H9 (cell line): ENCODE results near the gene VWA1. TPM values are rescaled to one million over a fixed set of nuclear protein-coding genes. Genes with fewer than 3 reads are reported as not detected.

Source experiments
- DNase-seq: peaks from one replicate; pipeline ENCODE4 v3.0.0-alpha.2; 2017
- H2AFZ ChIP-seq: one replicate; pipeline ENCODE4 v1.6.1; 2013; ENCODE audit warnings: mild to moderate bottlenecking, low read length, control low read depth, moderate library complexity
- H2AK5ac ChIP-seq: 2 replicates; pipeline ENCODE4 v1.6.1; 2013; ENCODE audit warnings: low read length, control low read depth, mixed read lengths; ENCODE audit not compliant: insufficient read length
- H2BK120ac ChIP-seq: one replicate; pipeline ENCODE4 v1.6.1; 2013; ENCODE audit warnings: low read depth, mild to moderate bottlenecking, low read length, control low read depth, inconsistent platforms; ENCODE audit not compliant: poor library complexity, severe bottlenecking
- H2BK12ac ChIP-seq: 2 replicates; pipeline ENCODE4 v1.6.1; 2013; ENCODE audit warnings: low read length, control low read depth, mixed read lengths, low read depth; ENCODE audit not compliant: insufficient read length
- H2BK15ac ChIP-seq: 2 replicates; pipeline ENCODE4 v1.6.1; 2013; ENCODE audit warnings: low read depth, low read length, control low read depth
- H2BK20ac ChIP-seq: one replicate; pipeline ENCODE4 v1.6.1; 2013; ENCODE audit warnings: low read depth, mild to moderate bottlenecking, low read length, control low read depth, inconsistent platforms; ENCODE audit not compliant: poor library complexity, severe bottlenecking
- H2BK5ac ChIP-seq: 2 replicates; pipeline ENCODE4 v1.6.1; 2013; ENCODE audit warnings: low read length, control low read depth, mixed read lengths; ENCODE audit not compliant: insufficient read length
- H3K14ac ChIP-seq: 2 replicates; pipeline ENCODE4 v1.6.1; 2013; ENCODE audit warnings: low read length, control low read depth; ENCODE audit not compliant: insufficient read depth
- H3K18ac ChIP-seq: 2 replicates; pipeline ENCODE4 v1.6.1; 2013; ENCODE audit warnings: low read depth, mild to moderate bottlenecking, mixed read lengths, low read length, control low read depth; ENCODE audit not compliant: insufficient read length
- H3K23ac ChIP-seq: 2 replicates; pipeline ENCODE4 v1.6.1; 2013; ENCODE audit warnings: low read length, control low read depth, mixed read lengths, low read depth; ENCODE audit not compliant: insufficient read length
- H3K23me2 ChIP-seq: 2 replicates; pipeline ENCODE4 v1.6.1; 2013; ENCODE audit warnings: low read depth, mild to moderate bottlenecking, mixed read lengths, low read length, control low read depth; ENCODE audit not compliant: insufficient read length, poor library complexity, severe bottlenecking
- H3K27ac ChIP-seq: 2 replicates; pipeline ENCODE4 v1.5.1; 2013; ENCODE audit warnings: low read length, control low read depth, mixed read lengths, low read depth; ENCODE audit not compliant: insufficient read length
- H3K27me3 ChIP-seq: 2 replicates; pipeline ENCODE4 v1.6.1; 2013; ENCODE audit warnings: low read length, control low read depth, inconsistent platforms; ENCODE audit not compliant: insufficient read depth
- H3K4ac ChIP-seq: 2 replicates; pipeline ENCODE4 v1.6.1; 2013; ENCODE audit warnings: low read depth, mild to moderate bottlenecking, control low read depth, inconsistent platforms, low read length, moderate library complexity
- H3K4me1 ChIP-seq: 2 replicates; pipeline ENCODE4 v1.6.1; 2013; ENCODE audit warnings: low read length, control low read depth, inconsistent platforms; ENCODE audit not compliant: insufficient read depth
- H3K4me2 ChIP-seq: 2 replicates; pipeline ENCODE4 v1.6.1; 2013; ENCODE audit warnings: low read length, control low read depth, mixed read lengths; ENCODE audit not compliant: insufficient read length, insufficient read depth
- H3K56ac ChIP-seq: 2 replicates; pipeline ENCODE4 v1.6.1; 2013; ENCODE audit warnings: low read depth, mild to moderate bottlenecking, mixed read lengths, low read length, control low read depth; ENCODE audit not compliant: insufficient read length
- H3K79me1 ChIP-seq: 2 replicates; pipeline ENCODE4 v1.6.1; 2013; ENCODE audit warnings: low read depth, mild to moderate bottlenecking, moderate library complexity, low read length, control low read depth, inconsistent platforms; ENCODE audit not compliant: insufficient read depth, poor library complexity, severe bottlenecking
- H3K79me2 ChIP-seq: 2 replicates; pipeline ENCODE4 v1.6.1; 2013; ENCODE audit warnings: low read length, control low read depth, inconsistent platforms; ENCODE audit not compliant: insufficient read depth
- H3K9ac ChIP-seq: 2 replicates; pipeline ENCODE4 v1.6.1; 2013; ENCODE audit warnings: low read length, control low read depth, mixed read lengths; ENCODE audit not compliant: insufficient read length; ENCODE audit errors: extremely low read depth
- H3K9me3 ChIP-seq: one replicate; pipeline ENCODE4 v1.6.1; 2013; ENCODE audit warnings: low read depth, low read length, inconsistent platforms; ENCODE audit not compliant: control insufficient read depth
- H3T11ph ChIP-seq: one replicate; pipeline ENCODE4 v1.6.1; 2013; ENCODE audit warnings: mild to moderate bottlenecking, low read length, control low read depth, inconsistent platforms
- H4K20me1 ChIP-seq: one replicate; pipeline ENCODE4 v1.6.1; 2013; ENCODE audit not compliant: control insufficient read depth, insufficient read length, insufficient read depth
- H4K5ac ChIP-seq: 2 replicates; pipeline ENCODE4 v1.6.1; 2013; ENCODE audit warnings: low read depth, mild to moderate bottlenecking, mixed read lengths, low read length, control low read depth; ENCODE audit not compliant: insufficient read length
- H4K8ac ChIP-seq: replicated peaks from 2 replicates; pipeline ENCODE4 v1.6.1; 2013; ENCODE audit warnings: low read length, control low read depth, mixed read lengths, low read depth; ENCODE audit not compliant: insufficient read length
- H4K91ac ChIP-seq: 2 replicates; pipeline ENCODE4 v1.6.1; 2013; ENCODE audit warnings: low read depth, mild to moderate bottlenecking, moderate library complexity, mixed read lengths, low read length, control low read depth; ENCODE audit not compliant: insufficient read length
- H3K27ac Mint-ChIP-seq, 3 experiments: 2 replicates in 2 of 3; 3 replicates in 1 of 3; pipeline ENCODE4 v1.8.0; 2020 to 2021; ENCODE audit warnings: mixed read lengths in 3 of 3, mild to moderate bottlenecking in 1 of 3, moderate library complexity in 1 of 3
- H3K27me3 Mint-ChIP-seq: 2 replicates; pipeline ENCODE4 v1.8.0; 2021; ENCODE audit warnings: low read depth, mild to moderate bottlenecking, moderate library complexity, mixed read lengths
- H3K36me3 Mint-ChIP-seq, 3 experiments: 2 replicates in 2 of 3; 3 replicates in 1 of 3; pipeline ENCODE4 v1.8.0; 2020 to 2021; ENCODE audit warnings: low read depth in 3 of 3, mixed read lengths in 3 of 3; ENCODE audit not compliant: insufficient read depth in 1 of 3
- H3K4me1 Mint-ChIP-seq, 2 experiments: 2 replicates each; pipeline ENCODE4 v1.8.0; 2020; ENCODE audit warnings: mixed read lengths in 2 of 2
- H3K4me3 Mint-ChIP-seq, 2 experiments: 2 replicates in 1 of 2; 3 replicates in 1 of 2; pipeline ENCODE4 v1.8.0; 2020 to 2021; ENCODE audit warnings: mild to moderate bottlenecking in 2 of 2, mixed read lengths in 2 of 2, moderate library complexity in 1 of 2
- H3K9me3 Mint-ChIP-seq, 2 experiments: 2 replicates in 1 of 2; 3 replicates in 1 of 2; pipeline ENCODE4 v1.8.0; 2020; ENCODE audit warnings: mild to moderate bottlenecking in 2 of 2, mixed read lengths in 2 of 2, moderate library complexity in 1 of 2
- CTCF ChIP-seq: fragments of 200-600 bp; sonication (generic); conservative IDR thresholded peaks from 3 replicates; pipeline ENCODE4 v1.8.0; 2021; ENCODE audit warnings: antibody characterized with exemption, mild to moderate bottlenecking
- whole genome bisulfite sequencing: extraction: QIAGEN DNeasy Blood & Tissue Kit; methylation state at CpG from one replicate; pipeline ENCODE4 v1.1.7; 2013; ENCODE audit warnings: missing lambda C conversion rate, low lambda C conversion rate, mixed read lengths; ENCODE audit not compliant: insufficient read length; ENCODE audit errors: extremely low coverage; 5-methylcytosine and 5-hydroxymethylcytosine counted together
- total RNA-seq: library from RNA; stranded (reverse); gene quantifications from 2 replicates; pipeline ENCODE4 v1.2.1, GENCODE V29; 2021

The VWA1 gene
- total RNA-seq, 1 experiment from 2014 or later, result 57.1 TPM

GRCh38 chr1:1406821-1407635 is 28.5 kb upstream of the VWA1 start, which contains the start of gene MRPL20:
Gene MRPL20, minus strand, starts transcription at chr1:1407293. Its CDS starts 76 bp downstream, at chr1:1407217.
- no peak within 1 kb of the TSS for H3K56ac ChIP-seq
- H3K9me3 ChIP-seq, result no peaks in the 10 kb centered on the region
- H3K18ac ChIP-seq, result peak within 1 kb of the TSS; percentile 71
- no peak within 1 kb of the TSS for H2BK12ac ChIP-seq
- DNase-seq, result peak; percentile 93
- Mint-ChIP-seq H3K9me3 (peaks cover 4 to 6% of the 10 kb centered on the region in 2 experiments; a peak in 4 of 5 replicates), H3K27me3 (peaks cover 4% of the 10 kb centered on the region), H3K4me1 (peaks cover 30 to 49% of the 10 kb centered on the region in 2 experiments), H3K36me3 (peaks cover 37 to 70% (median 57%) of the 10 kb centered on the region in 3 experiments), H3K27ac (peak within 1 kb of the TSS; percentile 95 to 100 (median 96)), H3K4me3 (peak within 1 kb of the TSS; percentile 92 to 95)
- H4K5ac ChIP-seq, result no peak within 1 kb of the TSS
- H3K79me1 ChIP-seq, result peaks cover 2% of the 10 kb centered on the region
- no peak within 1 kb of the TSS for H4K91ac ChIP-seq
- H4K8ac ChIP-seq, result no peak within 1 kb of the TSS
- no peak within 1 kb of the TSS for H2AK5ac ChIP-seq
- no peaks in the 10 kb centered on the region for H4K20me1 ChIP-seq
- H3K9ac ChIP-seq, result peak within 1 kb of the TSS; percentile 72
- no peak within 1 kb of the TSS for H2BK120ac ChIP-seq
- H2BK5ac ChIP-seq, result no peak within 1 kb of the TSS
- no peak within 1 kb of the TSS for H2BK15ac ChIP-seq
- H2BK20ac ChIP-seq, result no peak within 1 kb of the TSS
- H3K27ac ChIP-seq, result no peak within 1 kb of the TSS
- H3K23ac ChIP-seq, result no peak within 1 kb of the TSS
- WGBS, result no CpG with 5 or more reads among the region's 98 CpGs
- H3K14ac ChIP-seq, result peak within 1 kb of the TSS; percentile 71
- peak within 1 kb of the TSS; percentile 69 for H3K4me2 ChIP-seq
- TF ChIP-seq CTCF, result no peak
- peaks cover 11% of the 10 kb centered on the region for H3K23me2 ChIP-seq
- peaks cover 3% of the 10 kb centered on the region; the same call in 1 of the 2 replicates for H3K4me1 ChIP-seq
- no peak within 1 kb of the TSS for H3K4ac ChIP-seq
- peaks cover 10% of the 10 kb centered on the region; the same call in 1 of the 2 replicates for H3K79me2 ChIP-seq
- no peak within 1 kb of the TSS for H3T11ph ChIP-seq
- no peak within 1 kb of the TSS for H2AFZ ChIP-seq
- no peaks in the 10 kb centered on the region for H3K27me3 ChIP-seq
